Neuron (in vitro differentiated cells): ENCODE measurements around the gene ECEL1.

Experiments used
- H2AFZ ChIP-seq: one replicate; pipeline ENCODE4 v1.6.1; 2013; ENCODE audit warnings: low read depth, mild to moderate bottlenecking, inconsistent platforms, low read length, moderate library complexity
- H3K27me3 ChIP-seq: one replicate; pipeline ENCODE4 v1.6.1; 2013; ENCODE audit warnings: low read length; ENCODE audit not compliant: insufficient read depth
- H3K36me3 ChIP-seq: one replicate; pipeline ENCODE4 v1.6.1; 2013; ENCODE audit warnings: low read length; ENCODE audit not compliant: insufficient read depth
- H3K4me1 ChIP-seq: one replicate; pipeline ENCODE4 v1.6.1; 2013; ENCODE audit warnings: low read length; ENCODE audit not compliant: insufficient read depth
- H3K4me3 ChIP-seq: 2 replicates; pipeline ENCODE4 v1.5.1; 2013; ENCODE audit warnings: mild to moderate bottlenecking, low read length, moderate library complexity
- H3K9me3 ChIP-seq: one replicate; pipeline ENCODE4 v1.6.1; 2013; ENCODE audit warnings: low read length

Gene ECEL1

DNA sequence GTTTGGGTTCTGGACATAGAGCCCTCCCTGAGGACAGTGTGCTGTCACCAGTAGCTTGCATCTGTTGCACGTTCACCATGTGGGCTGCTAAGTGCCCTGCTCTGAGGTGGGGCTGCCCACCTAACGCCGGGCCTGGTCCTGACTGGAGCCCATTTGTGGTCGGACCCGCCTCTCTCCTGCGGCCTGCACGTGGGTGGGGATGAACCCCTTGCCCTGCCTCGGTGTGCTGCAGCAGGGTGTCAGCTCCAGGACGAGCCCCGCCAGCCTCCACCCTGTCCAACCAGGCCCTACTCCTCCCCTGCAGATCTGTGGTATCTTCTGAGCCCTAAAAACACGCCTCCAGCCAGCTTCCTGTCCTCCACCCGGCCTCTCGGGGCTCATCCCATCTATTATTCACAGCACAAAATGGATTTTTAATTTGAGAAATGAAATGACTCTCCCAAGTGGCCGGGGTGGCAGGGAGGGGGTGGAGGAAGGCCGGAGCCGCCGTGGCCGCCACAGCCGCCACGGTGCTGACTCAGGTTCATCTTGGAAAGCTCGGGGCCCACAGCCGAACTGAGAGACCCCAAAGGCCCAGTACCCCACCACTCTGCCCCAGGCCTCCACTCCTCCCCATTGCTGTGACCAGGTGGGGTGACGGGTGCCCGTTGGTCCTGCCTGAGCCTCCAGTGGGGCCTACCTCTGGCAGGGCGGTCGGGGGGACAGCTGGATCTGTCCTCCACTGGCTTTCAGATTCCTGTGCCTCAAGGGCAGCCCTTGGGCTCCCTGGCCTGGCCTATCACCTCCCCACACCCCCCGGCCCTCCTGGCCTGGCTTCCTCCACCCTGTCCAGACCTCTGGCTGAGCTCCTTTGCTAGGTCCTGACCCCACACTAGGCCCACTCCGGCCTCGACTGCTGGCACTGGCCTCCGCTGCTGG, 2.8 kb upstream of the ECEL1 start:
- H3K4me3 ChIP-seq, result no peak overlapping the region
- peaks cover 88% of the 10 kb centered on the region for H3K27me3 ChIP-seq
- H3K9me3 ChIP-seq, result no peaks in the 10 kb centered on the region
- no peak overlapping the region for H2AFZ ChIP-seq
- no peaks in the 10 kb centered on the region for H3K36me3 ChIP-seq
- H3K4me1 ChIP-seq, result peaks cover 2% of the 10 kb centered on the region

DNA sequence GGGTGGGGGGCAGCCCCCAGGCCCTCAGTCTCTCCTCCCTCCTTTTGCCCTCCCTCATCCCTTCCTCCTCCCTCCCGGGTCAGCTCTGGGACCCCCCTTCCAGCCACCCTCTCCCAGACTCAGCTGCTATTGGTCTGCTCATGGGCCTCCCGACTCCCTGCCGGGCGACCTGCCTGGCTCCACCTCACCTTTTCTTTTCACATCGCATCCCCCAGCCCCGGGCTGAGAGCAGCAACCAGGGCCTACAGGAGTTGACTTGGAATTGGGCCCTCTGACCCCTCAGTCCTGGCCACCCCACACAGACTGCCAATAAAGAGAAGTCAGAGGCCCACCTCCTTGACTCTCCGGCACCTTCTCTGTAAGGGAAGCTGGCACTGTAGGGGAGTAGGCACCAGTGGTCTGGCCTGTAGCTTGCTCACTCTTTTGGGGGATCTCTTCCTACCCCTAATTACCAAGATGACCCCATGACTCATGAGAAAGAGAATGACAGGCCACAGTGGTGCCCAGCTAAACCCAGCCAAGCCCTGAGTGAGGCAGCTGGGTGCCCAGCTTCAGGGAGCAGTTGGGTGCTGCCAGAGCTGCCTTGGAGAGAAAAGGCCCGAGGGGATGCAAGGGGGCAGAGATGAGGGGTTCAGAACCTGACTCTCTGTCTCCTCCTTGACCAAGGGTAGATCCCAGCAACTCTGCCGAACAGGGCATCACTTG, 2.0 kb upstream of the ECEL1 start:
- peaks cover 93% of the 10 kb centered on the region for H3K27me3 ChIP-seq
- no peak overlapping the region for H2AFZ ChIP-seq
- no peaks in the 10 kb centered on the region for H3K9me3 ChIP-seq
- H3K4me3 ChIP-seq, result no peak overlapping the region
- H3K4me1 ChIP-seq, result peaks cover 2% of the 10 kb centered on the region
- no peaks in the 10 kb centered on the region for H3K36me3 ChIP-seq

DNA sequence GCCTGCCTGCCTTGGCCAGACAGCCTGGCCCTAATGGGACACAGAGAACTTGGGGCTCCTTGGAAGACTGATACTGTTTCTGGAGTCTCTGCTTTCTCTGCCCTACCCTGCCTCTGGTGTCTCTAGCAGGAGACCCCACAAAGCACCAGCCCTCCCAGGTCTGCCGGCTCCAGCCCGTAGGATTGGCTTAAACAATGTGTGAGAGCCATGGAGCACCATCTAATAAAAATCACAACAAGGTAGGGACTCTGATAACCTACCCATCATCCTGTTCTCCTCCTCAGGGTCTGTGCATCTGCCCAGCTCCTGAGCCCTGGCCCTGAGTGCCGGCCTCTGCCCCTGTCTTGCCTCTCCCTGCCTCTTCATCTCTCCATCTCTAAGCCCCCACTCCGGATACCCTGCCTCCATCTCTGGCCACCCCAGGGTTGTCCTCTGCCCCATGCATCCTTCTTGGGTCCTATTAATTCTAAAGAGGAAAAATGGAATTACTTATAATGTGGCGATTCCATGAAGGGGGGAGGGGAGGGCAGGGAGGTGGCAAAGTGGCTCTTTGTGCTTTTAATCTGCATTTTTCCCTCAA, 1.2 kb upstream of the ECEL1 start:
- H3K4me3 ChIP-seq, result no peak overlapping the region
- H3K4me1 ChIP-seq, result peaks cover 2% of the 10 kb centered on the region
- H2AFZ ChIP-seq, result no peak overlapping the region
- no peaks in the 10 kb centered on the region for H3K36me3 ChIP-seq
- peaks cover 94% of the 10 kb centered on the region for H3K27me3 ChIP-seq
- no peaks in the 10 kb centered on the region for H3K9me3 ChIP-seq

DNA sequence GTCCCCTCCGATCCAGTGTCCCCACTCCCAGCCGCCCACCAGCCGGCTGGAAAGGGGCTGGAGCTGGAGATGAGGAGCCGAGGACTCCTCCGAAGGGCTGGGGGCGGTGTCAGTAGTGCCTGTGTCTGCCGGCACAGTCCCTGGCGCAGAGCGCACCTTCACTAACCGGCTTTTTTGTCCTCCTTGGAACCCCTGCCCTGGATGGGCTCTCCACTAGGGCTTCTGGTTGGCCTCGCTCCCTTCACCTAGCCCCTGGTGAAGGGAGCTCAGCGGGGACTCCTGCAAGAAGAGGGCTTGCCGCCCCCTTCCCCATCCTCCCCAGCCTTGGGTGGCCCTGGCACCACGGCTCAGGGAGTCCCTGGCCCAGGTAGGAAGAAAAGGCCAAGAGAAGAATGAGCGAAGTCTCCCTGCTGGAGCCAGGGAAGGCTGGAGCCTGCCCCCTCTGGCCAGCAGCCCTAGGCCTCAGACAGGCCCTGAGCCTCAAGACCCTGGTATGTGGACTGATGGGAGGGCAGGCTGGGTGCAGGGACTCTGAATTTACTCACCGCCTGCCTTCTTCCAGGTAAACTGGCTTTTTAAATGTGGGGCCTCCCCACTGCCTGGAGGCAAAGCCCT, 570 bp upstream of the ECEL1 start:
- Histone ChIP-seq H3K9me3 (no peaks in the 10 kb centered on the region), H3K4me3 (no peak overlapping the region), H3K4me1 (peaks cover 2% of the 10 kb centered on the region), H3K27me3 (peaks cover 96% of the 10 kb centered on the region), H2AFZ (no peak overlapping the region), H3K36me3 (no peaks in the 10 kb centered on the region)

DNA sequence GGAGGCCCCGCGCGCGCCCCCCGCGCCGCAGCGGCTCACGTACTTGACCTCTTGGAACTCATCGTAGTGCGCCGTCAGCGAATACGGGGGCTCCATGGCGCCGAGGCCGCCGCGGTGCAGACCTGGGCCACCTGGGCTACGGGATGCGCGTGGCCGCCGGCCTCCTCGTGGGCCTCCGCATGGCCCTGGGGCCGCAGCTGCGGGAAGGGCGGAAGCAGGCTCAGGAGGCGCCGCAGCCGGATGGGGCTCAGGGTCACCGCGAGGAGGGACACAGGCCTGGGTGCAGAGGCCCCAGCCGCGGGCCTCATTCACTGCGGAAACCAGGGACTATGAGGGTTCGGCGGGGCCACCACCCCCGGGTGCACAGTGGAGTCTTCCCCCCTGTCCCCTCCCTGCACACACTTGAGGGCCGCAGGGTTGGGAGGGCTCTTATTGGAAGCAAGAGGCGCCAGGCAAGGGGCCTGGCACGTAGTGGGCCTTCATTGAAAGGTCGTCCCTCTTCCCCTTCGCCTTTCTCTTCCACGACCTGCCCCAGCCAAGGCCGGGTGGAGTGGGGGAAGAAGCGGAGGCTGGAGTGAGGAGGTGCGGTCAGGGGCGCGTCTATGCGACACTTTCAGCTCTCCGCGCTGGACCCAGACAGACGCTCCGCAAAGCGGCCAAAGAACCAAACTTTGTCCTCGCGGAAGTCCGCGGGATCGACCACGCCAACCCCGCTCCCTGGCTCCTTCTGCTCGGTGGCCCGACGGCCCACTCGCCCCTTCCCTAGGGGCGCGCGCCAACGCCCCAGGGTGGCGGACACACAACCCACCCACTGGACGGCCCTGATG, 863 bp downstream of the ECEL1 start:
- Histone ChIP-seq H3K27me3 (peaks cover 94% of the 10 kb centered on the region), H3K36me3 (no peaks in the 10 kb centered on the region), H3K4me3 (peak overlapping the region; percentile 36), H2AFZ (no peak overlapping the region), H3K4me1 (peaks cover 2% of the 10 kb centered on the region), H3K9me3 (no peaks in the 10 kb centered on the region)

DNA sequence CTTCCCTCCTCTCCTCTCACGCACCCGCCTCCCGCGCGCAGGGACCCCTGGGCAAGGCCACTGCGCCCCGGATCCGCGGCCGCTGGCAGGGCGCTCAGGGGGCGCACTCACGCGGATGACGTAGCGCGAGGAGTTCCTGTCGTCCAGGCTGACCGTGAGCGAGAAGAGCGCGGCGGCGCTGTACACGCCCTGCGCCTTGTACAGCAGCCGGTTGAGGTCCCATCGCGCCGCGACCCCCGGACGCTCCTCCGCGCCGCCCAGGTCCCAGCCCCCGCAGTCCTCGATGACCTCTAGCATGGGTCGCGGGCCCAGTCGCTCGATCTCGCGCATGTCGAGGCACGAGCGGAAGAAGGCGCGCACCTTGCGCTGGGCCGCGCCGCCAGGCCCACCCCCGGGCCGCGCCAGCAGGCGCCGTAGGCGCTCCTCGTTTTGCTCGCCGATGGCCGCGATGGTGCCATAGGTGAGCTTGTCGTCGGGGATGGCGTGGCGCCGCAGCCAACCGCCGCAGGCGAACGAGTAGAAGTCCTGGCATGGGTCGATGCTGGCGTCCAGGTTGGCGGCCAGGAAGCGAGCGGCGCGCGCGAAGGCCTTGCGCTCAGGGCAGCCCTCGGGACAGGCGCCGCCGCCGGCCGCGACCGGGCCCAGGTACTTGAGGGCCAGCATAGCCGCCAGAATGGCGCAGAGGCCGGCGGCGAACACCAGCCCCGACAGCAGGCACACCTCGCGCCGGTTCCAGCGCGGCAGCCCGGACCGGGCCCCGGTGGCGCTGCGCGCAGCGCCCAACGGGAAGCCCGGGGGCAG, 1.7 kb downstream of the ECEL1 start:
- Histone ChIP-seq H3K36me3 (no peaks in the 10 kb centered on the region), H3K4me1 (peaks cover 2% of the 10 kb centered on the region), H2AFZ (no peak overlapping the region), H3K4me3 (no peak overlapping the region), H3K9me3 (no peaks in the 10 kb centered on the region), H3K27me3 (peaks cover 93% of the 10 kb centered on the region)

DNA sequence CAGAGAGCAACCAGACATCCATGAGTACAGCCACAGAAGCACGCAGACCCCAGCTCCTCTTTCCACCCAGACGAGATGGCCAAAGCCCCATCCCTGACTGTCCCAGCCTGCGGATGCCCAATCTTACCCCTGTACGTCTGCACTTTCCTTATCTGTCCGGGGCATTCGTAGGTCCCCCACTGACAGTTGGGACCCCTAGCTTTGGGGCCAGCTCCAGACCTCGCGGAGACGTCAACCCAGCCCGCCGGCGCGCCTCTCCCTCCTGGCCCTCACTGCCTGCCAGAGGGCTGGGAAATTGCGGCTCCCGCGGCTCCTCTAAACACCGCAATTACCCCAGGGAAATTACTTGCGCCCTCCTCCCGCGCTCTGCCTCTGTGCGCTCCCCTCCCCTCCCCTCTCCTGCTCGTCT, 2.3 kb downstream of the ECEL1 start:
- Histone ChIP-seq H3K4me3 (no peak overlapping the region), H3K4me1 (peaks cover 2% of the 10 kb centered on the region), H3K36me3 (no peaks in the 10 kb centered on the region), H3K9me3 (no peaks in the 10 kb centered on the region), H3K27me3 (peaks cover 93% of the 10 kb centered on the region), H2AFZ (no peak overlapping the region)

DNA sequence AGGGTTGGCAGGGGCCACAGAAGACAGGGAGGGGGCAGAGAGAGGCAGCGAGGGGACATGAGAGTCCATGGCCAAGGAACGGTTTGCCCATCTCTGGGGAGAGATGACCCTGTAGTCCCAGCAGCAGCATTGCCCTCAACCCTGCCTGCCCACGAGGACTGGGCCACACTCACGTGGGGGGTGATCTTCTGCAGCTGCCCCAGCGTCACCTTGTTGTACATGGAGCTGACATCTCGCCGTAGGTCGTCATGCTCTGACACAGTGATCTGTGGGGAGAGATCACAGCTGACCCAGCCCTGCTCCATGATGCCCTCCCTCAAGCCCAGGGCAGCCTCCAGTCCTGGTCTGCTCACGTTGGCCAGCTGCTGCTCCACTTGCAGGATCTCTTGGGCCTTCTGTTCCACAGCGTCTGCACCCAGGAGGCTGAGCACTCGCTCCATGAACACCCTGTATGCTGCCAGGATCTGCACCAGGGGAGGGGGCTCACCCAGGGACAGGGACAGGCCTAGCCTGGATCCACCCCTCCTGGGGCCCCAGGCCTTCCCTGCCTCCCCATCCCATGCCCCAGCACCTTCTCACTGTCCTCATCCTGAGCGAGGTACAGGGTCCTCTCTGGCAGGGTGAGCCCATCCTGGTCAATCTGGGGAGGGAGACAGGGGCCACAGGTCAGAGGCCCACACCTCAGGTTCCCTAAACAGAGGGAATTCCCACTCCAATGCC, 2.8 kb downstream of the ECEL1 start:
- no peaks in the 10 kb centered on the region for H3K9me3 ChIP-seq
- peaks cover 88% of the 10 kb centered on the region for H3K27me3 ChIP-seq
- H3K4me1 ChIP-seq, result peaks cover 2% of the 10 kb centered on the region
- no peaks in the 10 kb centered on the region for H3K36me3 ChIP-seq
- H3K4me3 ChIP-seq, result no peak overlapping the region
- no peak overlapping the region for H2AFZ ChIP-seq

DNA sequence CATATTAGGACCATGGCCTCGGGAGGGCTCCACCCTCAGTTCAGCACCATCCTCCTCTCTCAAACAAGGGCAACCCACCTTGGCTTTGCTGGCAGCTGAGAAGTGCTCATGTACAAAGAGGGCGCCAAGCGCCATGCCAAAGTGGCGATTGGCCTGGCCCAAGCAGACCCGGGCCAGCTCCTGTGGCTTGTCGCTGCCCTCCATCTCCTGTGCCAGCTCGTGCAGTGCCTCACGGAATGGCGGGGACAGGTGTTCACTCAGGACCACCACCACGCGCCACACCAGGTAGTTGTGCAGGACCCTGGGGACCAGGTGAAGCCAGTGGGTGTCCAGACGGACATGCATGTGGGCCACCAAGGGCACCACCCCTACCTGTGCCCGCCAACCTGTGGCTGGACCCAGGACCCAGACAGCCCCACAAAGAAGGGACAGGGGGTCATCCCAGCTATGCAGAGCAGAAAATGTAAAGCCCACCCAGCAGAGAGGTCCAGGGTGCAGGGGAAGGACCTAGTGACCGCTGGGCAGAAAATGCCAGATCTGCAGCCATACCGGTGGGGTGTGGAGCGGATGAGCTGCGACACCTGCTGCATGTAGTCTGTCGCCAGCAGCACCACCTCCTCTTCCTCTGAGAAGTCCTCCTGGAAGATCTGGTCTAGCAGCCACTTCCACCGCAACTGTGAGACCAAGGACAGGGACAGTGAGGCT, 3.6 kb downstream of the ECEL1 start:
- H3K4me1 ChIP-seq, result no peaks in the 10 kb centered on the region

DNA sequence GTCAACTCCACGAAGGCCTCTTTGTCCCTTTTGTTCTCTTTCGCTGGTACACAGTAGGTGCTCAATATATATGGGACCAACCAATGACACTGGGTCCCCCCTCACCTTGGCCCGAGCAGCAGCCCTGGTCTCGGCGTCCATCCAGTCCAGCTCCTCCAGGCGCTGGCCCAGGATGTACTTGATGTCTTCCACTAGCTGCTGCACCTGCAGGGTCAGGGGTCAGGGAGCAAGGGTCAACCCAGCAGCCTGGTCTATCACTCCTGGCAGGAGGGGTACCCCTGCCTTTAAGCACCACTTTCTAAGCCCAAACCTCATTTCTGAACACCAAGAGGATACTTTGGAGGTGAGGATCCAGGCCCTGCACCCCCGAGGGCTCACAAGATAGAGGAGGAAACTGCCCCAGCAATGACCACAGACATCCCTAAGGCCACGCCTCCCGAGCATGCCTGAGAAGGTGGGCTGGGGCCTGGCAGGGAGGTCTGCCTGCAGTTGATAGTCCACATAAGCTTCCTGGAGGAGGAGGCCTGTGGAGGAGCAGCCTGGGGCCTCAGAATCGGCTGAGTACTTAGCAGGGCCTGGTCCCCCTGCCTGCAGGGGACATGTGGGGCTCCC, 4.2 kb downstream of the ECEL1 start:
- Histone ChIP-seq H3K27me3 (peaks cover 83% of the 10 kb centered on the region), H3K9me3 (no peaks in the 10 kb centered on the region), H3K4me3 (no peak overlapping the region), H3K4me1 (no peaks in the 10 kb centered on the region), H2AFZ (no peak overlapping the region), H3K36me3 (no peaks in the 10 kb centered on the region)

More for the DNA sequence above, 3.6 kb downstream of the ECEL1 start:
- Histone ChIP-seq H3K9me3 (no peaks in the 10 kb centered on the region), H2AFZ (no peak overlapping the region), H3K4me3 (no peak overlapping the region), H3K27me3 (peaks cover 84% of the 10 kb centered on the region), H3K36me3 (no peaks in the 10 kb centered on the region)
